Parathyroid adenoma (tissue), 2 donors: ENCODE data around the gene MKX.

Experiments used
- H2AFZ ChIP-seq: fragments of 300-600 bp; sonication (generic); one replicate; pipeline ENCODE4 v1.7.0; 2017; ENCODE audit warnings: antibody characterized with exemption, mild to moderate bottlenecking
- H3K27ac ChIP-seq: fragments of 300-600 bp; sonication (generic); one replicate; pipeline ENCODE4 v1.7.0; 2017
- H3K27me3 ChIP-seq: fragments of 300-600 bp; sonication (generic); one replicate; pipeline ENCODE4 v1.7.0; 2017; ENCODE audit warnings: low read length; ENCODE audit not compliant: control insufficient read depth, insufficient read depth
- H3K36me3 ChIP-seq: fragments of 300-600 bp; sonication (generic); one replicate; pipeline ENCODE4 v1.7.0; 2017; ENCODE audit warnings: low read length; ENCODE audit not compliant: control insufficient read depth, insufficient read depth
- H3K4me1 ChIP-seq: fragments of 300-600 bp; sonication (generic); one replicate; pipeline ENCODE4 v1.7.0; 2017; ENCODE audit warnings: control low read depth
- H3K4me2 ChIP-seq: fragments of 300-600 bp; sonication (generic); one replicate; pipeline ENCODE4 v1.7.0; 2017; ENCODE audit warnings: low read length
- H3K4me3 ChIP-seq: fragments of 300-600 bp; sonication (generic); one replicate; pipeline ENCODE4 v1.7.0; 2017; ENCODE audit warnings: low read depth, low read length
- H3K79me2 ChIP-seq: fragments of 300-600 bp; sonication (generic); one replicate; pipeline ENCODE4 v1.7.0; 2017; ENCODE audit warnings: control low read depth
- H3K9ac ChIP-seq: fragments of 300-600 bp; sonication (generic); one replicate; pipeline ENCODE4 v1.7.0; 2017; ENCODE audit warnings: mild to moderate bottlenecking
- H3K9me3 ChIP-seq: fragments of 300-600 bp; sonication (generic); one replicate; pipeline ENCODE4 v1.7.0; 2017; ENCODE audit warnings: low read length; ENCODE audit not compliant: control insufficient read depth
- CTCF ChIP-seq: fragments of 300-600 bp; sonication (generic); IDR thresholded peaks from one replicate; pipeline ENCODE4 v1.7.0; 2017; ENCODE audit warnings: antibody characterized with exemption, mild to moderate bottlenecking
- donor health status: primary hyperparathyroidism.

MKX gene

GRCh38 chr10:27679369-27679912 is 66.2 kb downstream of the MKX start:
- Histone ChIP-seq H2AFZ (no peak overlapping the region), H3K79me2 (no peaks in the 10 kb centered on the region), H3K9ac (no peak overlapping the region), H3K27ac (no peak overlapping the region), H3K4me1 (no peaks in the 10 kb centered on the region), H3K9me3 (no peaks in the 10 kb centered on the region), H3K27me3 (no peaks in the 10 kb centered on the region), H3K36me3 (no peaks in the 10 kb centered on the region), H3K4me2 (no peak overlapping the region), H3K4me3 (no peak overlapping the region)
- TF ChIP-seq CTCF = no peak

- H3K27ac ChIP-seq = no peak overlapping the region
- no peaks in the 10 kb centered on the region for H3K4me1 ChIP-seq
- no peaks in the 10 kb centered on the region for H3K27me3 ChIP-seq
- no peaks in the 10 kb centered on the region for H3K36me3 ChIP-seq
- no peaks in the 10 kb centered on the region for H3K9me3 ChIP-seq
- H3K9ac ChIP-seq = no peak overlapping the region
- no peak overlapping the region for H3K4me2 ChIP-seq
- no peak overlapping the region for H3K4me3 ChIP-seq
- no peaks in the 10 kb centered on the region for H3K79me2 ChIP-seq
- H2AFZ ChIP-seq = no peak overlapping the region
- no peak for TF ChIP-seq CTCF
Measured at GRCh38 chr10:27678166-27678565, 67.5 kb downstream of the MKX start.

GRCh38 chr10:27673065-27673464 is 72.6 kb downstream of the MKX start:
- Histone ChIP-seq H3K27me3 (no peaks in the 10 kb centered on the region), H3K9me3 (no peaks in the 10 kb centered on the region), H3K9ac (no peak overlapping the region), H3K4me2 (no peak overlapping the region), H3K4me1 (no peaks in the 10 kb centered on the region), H2AFZ (no peak overlapping the region), H3K36me3 (no peaks in the 10 kb centered on the region), H3K79me2 (no peaks in the 10 kb centered on the region), H3K27ac (no peak overlapping the region), H3K4me3 (no peak overlapping the region)
- TF ChIP-seq CTCF = no peak

- no peaks in the 10 kb centered on the region for H3K4me1 ChIP-seq
- H3K4me3 ChIP-seq = no peak overlapping the region
- H3K9ac ChIP-seq = no peak overlapping the region
- no peaks in the 10 kb centered on the region for H3K79me2 ChIP-seq
- no peak for TF ChIP-seq CTCF
- H2AFZ ChIP-seq = no peak overlapping the region
- no peak overlapping the region for H3K27ac ChIP-seq
- no peaks in the 10 kb centered on the region for H3K9me3 ChIP-seq
- H3K27me3 ChIP-seq = no peaks in the 10 kb centered on the region
- no peak overlapping the region for H3K4me2 ChIP-seq
- no peaks in the 10 kb centered on the region for H3K36me3 ChIP-seq
Measured at GRCh38 chr10:27671821-27672220, 73.8 kb downstream of the MKX start.

GRCh38 chr10:27664461-27664860 is 81.2 kb downstream of the MKX start:
- no peaks in the 10 kb centered on the region for H3K27me3 ChIP-seq
- no peak overlapping the region for H3K9ac ChIP-seq
- H3K4me2 ChIP-seq = no peak overlapping the region
- H3K36me3 ChIP-seq = no peaks in the 10 kb centered on the region
- no peaks in the 10 kb centered on the region for H3K4me1 ChIP-seq
- H3K27ac ChIP-seq = no peak overlapping the region
- H3K4me3 ChIP-seq = no peak overlapping the region
- no peaks in the 10 kb centered on the region for H3K79me2 ChIP-seq
- H3K9me3 ChIP-seq = no peaks in the 10 kb centered on the region
- no peak for TF ChIP-seq CTCF
- no peak overlapping the region for H2AFZ ChIP-seq
